GM12878 (cell line): Measurements from ENCODE around the gene LDLRAD3. TPM values are rescaled to one million over a fixed set of nuclear protein-coding genes. Genes with fewer than 3 reads are reported as not detected.

Experiments used
- ATAC-seq: fragments of 200-7000 bp; cut with Tn5 transposase; 3 replicates; pipeline ENCODE4 v1.9.1; 2020; ENCODE audit warnings: mild to moderate bottlenecking, moderate library complexity
- BruUV-seq: library from RNA; stranded (reverse); fragments of 400-500 nt; replicated peaks from 2 replicates; lab custom pipeline; 2021; lab: Mats Ljungman, UMichigan
- CTCF ChIA-PET: fragments of 300-600 bp; sonication (Branson Sonifier 250); formaldehyde crosslinking; extraction: SDS; loops from one replicate; lab custom pipeline; 2021; ENCODE audit warnings: inconsistent platforms; lab: Yijun Ruan, JAX
- POLR2A ChIA-PET: fragments of 350-600 bp; formaldehyde crosslinking; extraction: SDS; loops from one replicate; lab custom pipeline; 2021; ENCODE audit warnings: inconsistent platforms; lab: Charles Lee
- RAD21 ChIA-PET: fragments of 300-600 bp; sonication (Branson Sonifier 250); formaldehyde crosslinking; loops from one replicate; lab custom pipeline; 2023; ENCODE audit warnings: antibody characterized with exemption; ENCODE audit not compliant: unreplicated experiment; lab: Charles Lee
- SMC1A ChIA-PET: fragments of 300-600 bp; sonication (Branson Sonifier 250); formaldehyde crosslinking; loops from one replicate; lab custom pipeline; 2023; ENCODE audit not compliant: unreplicated experiment, uncharacterized antibody; lab: Charles Lee
- DNase-seq: peaks from one replicate; pipeline ENCODE4 v3.0.0-alpha.2; 2011; ENCODE audit warnings: low read depth, low spot score
- FAIRE-seq: peaks from 3 replicates; lab custom pipeline; 2011; peaks lifted over from hg19 to GRCh38; lab: Jason Lieb, UNC
- H2AFZ ChIP-seq: 2 replicates; pipeline ENCODE4 v1.6.0; 2011; ENCODE audit warnings: low read depth, low read length, control low read depth; ENCODE audit not compliant: control insufficient read depth
- H3K27ac ChIP-seq: 2 replicates; pipeline ENCODE4 v1.5.1; 2011; ENCODE audit warnings: control low read depth; ENCODE audit not compliant: control insufficient read depth, insufficient read depth
- H3K27me3 ChIP-seq, 2 experiments: replicated peaks in 1 of 2; 2 replicates each; pipeline versions ENCODE4 v1.6.0 to v1.6.1; 2011; ENCODE audit warnings: low read length in 1 of 2; ENCODE audit not compliant: control insufficient read depth in 2 of 2, insufficient read depth in 2 of 2
- H3K36me3 ChIP-seq, 2 experiments: 2 replicates each; pipeline ENCODE4 v1.5.1; 2011; ENCODE audit warnings: low read length in 1 of 2; ENCODE audit not compliant: control insufficient read depth in 2 of 2, insufficient read depth in 2 of 2
- H3K4me1 ChIP-seq: 2 replicates; pipeline ENCODE4 v1.6.1; 2011; ENCODE audit warnings: mild to moderate bottlenecking, low read length, moderate library complexity, mixed read lengths; ENCODE audit not compliant: control insufficient read depth, insufficient read depth
- H3K4me2 ChIP-seq: 2 replicates; pipeline ENCODE4 v1.6.0; 2011; ENCODE audit warnings: control low read depth; ENCODE audit not compliant: control insufficient read depth, insufficient read depth
- H3K4me3 ChIP-seq: fragments of 200-600 bp; sonication (generic); 2 replicates; pipeline ENCODE4 v1.5.1; 2016
- H3K79me2 ChIP-seq: 2 replicates; pipeline ENCODE4 v1.6.0; 2011; ENCODE audit warnings: low read length; ENCODE audit not compliant: control insufficient read depth, insufficient read depth
- H3K9ac ChIP-seq: 2 replicates; pipeline ENCODE4 v1.8.0; 2011; ENCODE audit warnings: low read length, control low read depth, mixed read lengths; ENCODE audit not compliant: control insufficient read depth, insufficient read depth
- H3K9me3 ChIP-seq: replicated peaks from 3 replicates; pipeline ENCODE4 v1.5.1; 2011; ENCODE audit warnings: mild to moderate bottlenecking, low read length; ENCODE audit not compliant: control insufficient read depth, insufficient read depth
- H4K20me1 ChIP-seq: 2 replicates; pipeline ENCODE4 v1.6.0; 2011; ENCODE audit not compliant: control insufficient read depth, insufficient read depth
- BCL11A ChIP-seq: IDR thresholded peaks from 2 replicates; pipeline ENCODE4 v1.6.1; 2011; ENCODE audit warnings: low read depth, low read length
- CHD4 ChIP-seq: fragments of 200-600 bp; sonication (generic); IDR thresholded peaks from 2 replicates; pipeline ENCODE4 v1.6.1; 2016; ENCODE audit warnings: mild to moderate bottlenecking
- EED ChIP-seq: sonication (generic); IDR thresholded peaks from 2 replicates; pipeline ENCODE4 v1.6.1; 2016; ENCODE audit warnings: antibody characterized with exemption, low read depth
- ETV6 ChIP-seq, 2 experiments: fragments of 450-650 bp in 1 of 2; IDR thresholded peaks in 1 of 2; conservative IDR thresholded peaks in 1 of 2; 2 replicates each; pipeline ENCODE4 v1.6.1; 2014; ENCODE audit warnings: antibody characterized with exemption in 1 of 2, borderline replicate concordance in 1 of 2, low read depth in 1 of 2, mild to moderate bottlenecking in 1 of 2, moderate library complexity in 1 of 2
- IKZF2 ChIP-seq, 2 experiments: fragments of 450-650 bp; IDR thresholded peaks; 2 replicates each; pipeline ENCODE4 v1.6.1; 2017; ENCODE audit warnings: mild to moderate bottlenecking in 2 of 2, moderate library complexity in 2 of 2
- JUND ChIP-seq: IDR thresholded peaks from 2 replicates; pipeline ENCODE4 v1.6.1; 2012; ENCODE audit warnings: low read depth, mild to moderate bottlenecking, low read length, improper control_type of control experiment, moderate library complexity
- MEF2A ChIP-seq: IDR thresholded peaks from 2 replicates; pipeline ENCODE4 v1.6.1; 2011; ENCODE audit warnings: low read depth, mild to moderate bottlenecking, low read length, moderate library complexity; ENCODE audit not compliant: insufficient read depth
- NBN ChIP-seq: fragments of 450-650 bp; IDR thresholded peaks from 2 replicates; pipeline ENCODE4 v1.6.1; 2016
- POLR2AphosphoS2 ChIP-seq: IDR thresholded peaks from 2 replicates; pipeline ENCODE4 v1.6.1; 2011; ENCODE audit warnings: low read depth, mild to moderate bottlenecking, low read length, improper control_type of control experiment, moderate library complexity
- RUNX3 ChIP-seq: IDR thresholded peaks from 2 replicates; pipeline ENCODE4 v1.6.1; 2012; ENCODE audit warnings: low read length, inconsistent platforms
- SMAD1 ChIP-seq: fragments of 450-650 bp; IDR thresholded peaks from 2 replicates; pipeline ENCODE4 v1.6.1; 2018; ENCODE audit warnings: mild to moderate bottlenecking, low read depth; ENCODE audit not compliant: partially characterized antibody
- SMARCA5 ChIP-seq: fragments of 450-650 bp; IDR thresholded peaks from 2 replicates; pipeline ENCODE4 v1.6.1; 2017; ENCODE audit warnings: mild to moderate bottlenecking
- ZBED1 ChIP-seq: IDR thresholded peaks from 2 replicates; pipeline ENCODE4 v1.6.1; 2016; ENCODE audit warnings: borderline replicate concordance
- WGBS: methylation state at CpG from one replicate; pipeline ENCODE4 v1.1.6; 2016; ENCODE audit warnings: low lambda C conversion rate; ENCODE audit not compliant: insufficient replicate concordance, insufficient coverage; ENCODE audit errors: missing lambda C conversion rate; 5-methylcytosine and 5-hydroxymethylcytosine counted together
- in situ Hi-C: fragments of 300-500 bp; cut with MboI; formaldehyde crosslinking; loops from 9 replicates; pipeline ENCODE4 v1.14.3; 2018; ENCODE audit warnings: mixed read lengths
- intact Hi-C: fragments of 100-400 bp; cut with micrococcal nuclease; formaldehyde crosslinking; loops from one replicate; pipeline ENCODE4 v1.14.2; 2022; ENCODE audit not compliant: unreplicated experiment
- polyA plus RNA-seq, 11 experiments: library from polyadenylated mRNA; depleted of rRNA in 4 of 11; unstranded in 6 of 11; stranded (reverse) in 5 of 11; fragments of >200 nt; fragmentation: Nextera tagmentation in 4 of 11; fragmentation: Illumina TruSeq in 1 of 11; extraction: Ambion mirVana in 4 of 11; extraction: Trizol in 1 of 11; gene quantifications; 1 replicate in 1 of 11; 2 replicates in 10 of 11; pipeline versions ENCODE4 v1.2.1 to v1.2.3, GENCODE V29; 2011 to 2016; ENCODE audit warnings: inconsistent platforms in 2 of 11, missing spikeins in 2 of 11, low read depth in 1 of 11
- total RNA-seq, 4 experiments: library from RNA; depleted of rRNA in 3 of 4; stranded (reverse); fragments of >200 nt in 3 of 4; fragmentation: Illumina TruSeq in 1 of 4; extraction: Trizol in 1 of 4; gene quantifications; 2 replicates each; pipeline versions ENCODE4 v1.2.1 to v1.2.3, GENCODE V29; 2013 to 2021
- TF ChIP-seq, protein P1 (sequence below): fragments of 450-650 bp; IDR thresholded peaks from 2 replicates; pipeline ENCODE4 v1.6.1; 2017; ENCODE audit warnings: mild to moderate bottlenecking, low read depth, inconsistent platforms; ENCODE audit not compliant: poor library complexity, severe bottlenecking
- TF ChIP-seq, protein P2 (sequence below): fragments of 450-650 bp; IDR thresholded peaks from 2 replicates; pipeline ENCODE4 v1.6.1; 2017; ENCODE audit warnings: borderline replicate concordance
- TF ChIP-seq, protein P3 (sequence below): IDR thresholded peaks from 2 replicates; pipeline ENCODE4 v1.6.1; 2011; ENCODE audit warnings: low read depth, low read length, improper control_type of control experiment, borderline replicate concordance

Gene LDLRAD3
- total and polyA plus RNA-seq, 10 of the 15 experiments (the other 5 are each of a cell fraction or from before 2014, with no cell fraction given): 2.5 to 17.2 (median 10.7) TPM

DNA sequence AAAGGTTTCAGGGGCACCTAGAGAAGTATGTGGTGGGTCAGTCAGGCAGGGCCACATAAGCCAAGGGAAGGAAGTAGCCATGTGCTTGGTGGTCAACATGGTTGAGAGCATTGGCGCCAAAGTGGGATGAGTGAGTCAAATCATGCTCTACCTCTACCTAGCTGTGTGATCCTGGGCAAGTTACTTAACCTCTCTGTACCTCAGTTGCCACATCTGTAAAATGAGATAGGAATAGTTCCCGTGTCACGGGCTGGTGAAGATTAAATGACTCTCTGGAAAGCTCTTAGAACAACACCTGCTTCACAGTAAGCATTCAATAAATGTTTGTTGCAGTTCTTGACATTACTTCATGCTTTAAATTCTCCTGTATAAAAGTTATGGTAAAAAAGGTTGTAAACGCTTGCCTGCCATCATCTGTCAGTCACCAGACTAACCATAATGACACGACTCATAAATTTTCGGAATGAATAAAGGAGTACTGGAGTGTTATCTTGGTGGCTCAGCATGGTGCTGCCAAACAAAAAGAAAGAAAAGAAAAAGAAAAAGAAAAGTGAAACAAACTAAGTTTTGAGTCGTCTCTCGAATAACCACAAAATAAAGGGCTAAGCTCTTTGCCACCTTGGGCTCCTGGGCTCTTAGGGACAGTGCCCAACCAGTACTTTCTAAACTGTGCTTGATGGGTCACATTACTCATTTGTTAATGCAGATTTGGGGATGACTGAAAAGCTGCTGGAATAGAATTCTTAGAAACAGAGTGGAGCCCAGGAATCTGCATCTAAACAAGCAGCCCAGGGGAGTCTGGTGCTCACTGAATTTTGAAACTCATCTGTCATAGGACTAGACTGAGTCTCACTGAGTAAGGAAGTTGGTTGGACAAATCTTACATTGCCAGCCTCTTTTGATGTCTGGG lies 107.6 kb downstream of the LDLRAD3 start:
- intact Hi-C loops: loop anchor here (5.0 kb wide), 1 partner anchor 229 kb away; no protein-coding TSS in a partner anchor
- no TSS peak for BruUV-seq
- in situ Hi-C loops: no loop called here
- Histone ChIP-seq H4K20me1 (no peaks in the 10 kb centered on the region), H3K9me3 (no peaks in the 10 kb centered on the region), H3K27me3 (no peaks in the 10 kb centered on the region), H3K4me2 (0 out of 2 replicates have a peak overlapping the region, but pooled peaks have one; percentile 26), H3K79me2 (no peaks in the 10 kb centered on the region), H3K4me3 (no peak overlapping the region), H3K4me1 (no peaks in the 10 kb centered on the region; the same call in 1 of the 2 replicates), H3K9ac (no peak overlapping the region), H3K36me3 (no peaks in the 10 kb centered on the region; a peak in 1 of 4 replicates), H2AFZ (no peak overlapping the region), H3K27ac (no peak overlapping the region)
- ChIA-PET RAD21 (interaction anchor here (1.0 to 1.4 kb wide), 2 partner anchors 81 to 230 kb away, joined by 3 to 5 read pairs; no protein-coding TSS in a partner anchor), CTCF (interaction anchor here (0.6 to 1.8 kb wide), 3 partner anchors 9 to 116 kb away, joined by 3 to 12 read pairs (median 3); no protein-coding TSS in a partner anchor), SMC1A (interaction anchor here (1.0 to 3.2 kb wide), 4 partner anchors 8 to 230 kb away, joined by 3 to 18 read pairs (median 8); no protein-coding TSS in a partner anchor), POLR2A (no interaction called here)
- ATAC-seq (peak; percentile 40), FAIRE-seq (no peak), DNase-seq (no peak)
- TF ChIP-seq RUNX3: no peak
- TF ChIP-seq, protein P1, sequence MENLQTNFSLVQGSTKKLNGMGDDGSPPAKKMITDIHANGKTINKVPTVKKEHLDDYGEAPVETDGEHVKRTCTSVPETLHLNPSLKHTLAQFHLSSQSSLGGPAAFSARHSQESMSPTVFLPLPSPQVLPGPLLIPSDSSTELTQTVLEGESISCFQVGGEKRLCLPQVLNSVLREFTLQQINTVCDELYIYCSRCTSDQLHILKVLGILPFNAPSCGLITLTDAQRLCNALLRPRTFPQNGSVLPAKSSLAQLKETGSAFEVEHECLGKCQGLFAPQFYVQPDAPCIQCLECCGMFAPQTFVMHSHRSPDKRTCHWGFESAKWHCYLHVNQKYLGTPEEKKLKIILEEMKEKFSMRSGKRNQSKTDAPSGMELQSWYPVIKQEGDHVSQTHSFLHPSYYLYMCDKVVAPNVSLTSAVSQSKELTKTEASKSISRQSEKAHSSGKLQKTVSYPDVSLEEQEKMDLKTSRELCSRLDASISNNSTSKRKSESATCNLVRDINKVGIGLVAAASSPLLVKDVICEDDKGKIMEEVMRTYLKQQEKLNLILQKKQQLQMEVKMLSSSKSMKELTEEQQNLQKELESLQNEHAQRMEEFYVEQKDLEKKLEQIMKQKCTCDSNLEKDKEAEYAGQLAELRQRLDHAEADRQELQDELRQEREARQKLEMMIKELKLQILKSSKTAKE: no peak
- no peak for TF ChIP-seq MEF2A
- TF ChIP-seq CHD4: no peak
- no peak for TF ChIP-seq JUND
- TF ChIP-seq BCL11A: no peak
- TF ChIP-seq EED: no peak
- no peak for TF ChIP-seq POLR2AphosphoS2
- TF ChIP-seq, protein P2, sequence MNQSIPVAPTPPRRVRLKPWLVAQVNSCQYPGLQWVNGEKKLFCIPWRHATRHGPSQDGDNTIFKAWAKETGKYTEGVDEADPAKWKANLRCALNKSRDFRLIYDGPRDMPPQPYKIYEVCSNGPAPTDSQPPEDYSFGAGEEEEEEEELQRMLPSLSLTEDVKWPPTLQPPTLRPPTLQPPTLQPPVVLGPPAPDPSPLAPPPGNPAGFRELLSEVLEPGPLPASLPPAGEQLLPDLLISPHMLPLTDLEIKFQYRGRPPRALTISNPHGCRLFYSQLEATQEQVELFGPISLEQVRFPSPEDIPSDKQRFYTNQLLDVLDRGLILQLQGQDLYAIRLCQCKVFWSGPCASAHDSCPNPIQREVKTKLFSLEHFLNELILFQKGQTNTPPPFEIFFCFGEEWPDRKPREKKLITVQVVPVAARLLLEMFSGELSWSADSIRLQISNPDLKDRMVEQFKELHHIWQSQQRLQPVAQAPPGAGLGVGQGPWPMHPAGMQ: no peak
- TF ChIP-seq ZBED1: no peak
- TF ChIP-seq, protein P3, sequence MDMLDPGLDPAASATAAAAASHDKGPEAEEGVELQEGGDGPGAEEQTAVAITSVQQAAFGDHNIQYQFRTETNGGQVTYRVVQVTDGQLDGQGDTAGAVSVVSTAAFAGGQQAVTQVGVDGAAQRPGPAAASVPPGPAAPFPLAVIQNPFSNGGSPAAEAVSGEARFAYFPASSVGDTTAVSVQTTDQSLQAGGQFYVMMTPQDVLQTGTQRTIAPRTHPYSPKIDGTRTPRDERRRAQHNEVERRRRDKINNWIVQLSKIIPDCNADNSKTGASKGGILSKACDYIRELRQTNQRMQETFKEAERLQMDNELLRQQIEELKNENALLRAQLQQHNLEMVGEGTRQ: no peak
- no peak for TF ChIP-seq SMARCA5
- TF ChIP-seq SMAD1: no peak
- TF ChIP-seq NBN: no peak
- TF ChIP-seq IKZF2 (IDR thresholded peaks at IDR 0.05): no peak
- TF ChIP-seq ETV6 (conservative IDR thresholded peaks at IDR 0.05 in 1 of 2, IDR thresholded peaks at IDR 0.05 in 1 of 2; ENCODE audit: borderline replicate concordance in 1 of 2, low read depth in 1 of 2): no peak
- TF ChIP-seq, all 136 proteins: peak for 0
- WGBS: 28% methylated on average over 8 of the region's 8 CpGs
